Ascending aorta (tissue), 2 donors: ENCODE results near the gene KLRC4. TPM values are rescaled to one million over a fixed set of nuclear protein-coding genes. Genes with fewer than 3 reads are reported as not detected.
"Not testable (repeated sequence)": the region's sequence is repeated elsewhere in the genome, so short reads cannot be mapped to it uniquely, and the experiment has no call there.

Experiments
- DNase-seq, 2 donors: peaks; one replicate each; pipeline ENCODE4 v3.0.0-alpha.2; 2019; ENCODE audit warnings: low spot score in 2 of 2
- H3K27ac ChIP-seq, 2 donors: fragments of 200-600 bp; sonication (generic); one replicate each; pipeline ENCODE4 v1.5.1; 2016 to 2017; ENCODE audit warnings: mild to moderate bottlenecking in 1 of 2
- H3K27me3 ChIP-seq: fragments of 200-600 bp; sonication (generic); one replicate; pipeline ENCODE4 v1.5.1; 2017
- H3K36me3 ChIP-seq, 2 donors: fragments of 200-600 bp; sonication (generic); one replicate each; pipeline ENCODE4 v1.5.1; 2016
- H3K4me1 ChIP-seq, 2 donors: fragments of 200-600 bp; sonication (generic); one replicate each; pipeline ENCODE4 v1.5.1; 2016 to 2017; ENCODE audit warnings: mild to moderate bottlenecking in 1 of 2
- H3K4me3 ChIP-seq, 2 donors: fragments of 200-600 bp; sonication (generic); one replicate each; pipeline ENCODE4 v1.5.1; 2016 to 2017; ENCODE audit warnings: mild to moderate bottlenecking in 1 of 2
- H3K9me3 ChIP-seq, 2 donors: fragments of 200-600 bp; sonication (generic); one replicate each; pipeline ENCODE4 v1.5.1; 2016
- CTCF ChIP-seq, 3 experiments: fragments of 200-600 bp in 2 of 3; fragments of 450-650 bp in 1 of 3; sonication (generic) in 2 of 3; IDR thresholded peaks; one replicate each; pipeline ENCODE4 v1.5.1; 2016 to 2019; ENCODE audit warnings: antibody characterized with exemption in 3 of 3, mild to moderate bottlenecking in 1 of 3, moderate library complexity in 1 of 3
- intact Hi-C: fragments of 100-400 bp; cut with DNase I; formaldehyde crosslinking; loops from one replicate; pipeline ENCODE4 v1.15.1; 2023
- total RNA-seq: library from RNA; depleted of rRNA; stranded (reverse); fragments of >200 nt; gene quantifications from one replicate; pipeline ENCODE4 v1.1.0, GENCODE V29; 2016

KLRC4 gene
- total RNA-seq, 1 donor from 2014 or later = not detected

DNA sequence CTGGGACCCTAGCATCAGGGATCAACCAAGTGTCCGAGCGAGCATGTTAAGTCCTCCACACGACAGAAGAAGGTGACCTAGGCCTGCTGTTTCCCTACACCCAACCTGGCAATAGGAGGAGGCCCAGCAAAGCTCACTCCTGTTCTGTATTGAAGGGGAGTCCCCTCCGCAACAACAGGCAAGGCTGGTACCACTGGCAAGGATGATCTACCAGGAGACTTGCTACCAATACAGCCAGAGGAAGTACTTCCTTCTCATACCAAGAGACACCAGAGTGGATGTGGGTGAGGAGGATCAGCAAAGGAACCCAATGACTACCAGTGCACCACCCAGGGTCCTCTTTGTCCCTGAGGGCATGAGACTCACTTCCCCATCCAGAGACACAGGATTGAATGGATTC is 38.7 kb upstream of the KLRC4 start:
- H3K36me3 ChIP-seq = no peaks in the 10 kb centered on the region
- TF ChIP-seq CTCF (IDR thresholded peaks at IDR 0.05) = no peak
- H3K9me3 ChIP-seq = no peaks in the 10 kb centered on the region
- no peaks in the 10 kb centered on the region for H3K27me3 ChIP-seq
- no peak overlapping the region for H3K4me3 ChIP-seq
- no peak overlapping the region for H3K27ac ChIP-seq
- H3K4me1 ChIP-seq = no peaks in the 10 kb centered on the region
- intact Hi-C loops = no loop called here
- DNase-seq = no peak

- H3K9me3 ChIP-seq, H3K27ac ChIP-seq, H3K4me1 ChIP-seq, H3K36me3 ChIP-seq, DNase-seq, H3K27me3 ChIP-seq, intact Hi-C loops, H3K4me3 ChIP-seq: not testable (repeated sequence)
These were observed 36.5 kb upstream of the KLRC4 start for GRCh38 chr12:10446052-10446451.

DNA sequence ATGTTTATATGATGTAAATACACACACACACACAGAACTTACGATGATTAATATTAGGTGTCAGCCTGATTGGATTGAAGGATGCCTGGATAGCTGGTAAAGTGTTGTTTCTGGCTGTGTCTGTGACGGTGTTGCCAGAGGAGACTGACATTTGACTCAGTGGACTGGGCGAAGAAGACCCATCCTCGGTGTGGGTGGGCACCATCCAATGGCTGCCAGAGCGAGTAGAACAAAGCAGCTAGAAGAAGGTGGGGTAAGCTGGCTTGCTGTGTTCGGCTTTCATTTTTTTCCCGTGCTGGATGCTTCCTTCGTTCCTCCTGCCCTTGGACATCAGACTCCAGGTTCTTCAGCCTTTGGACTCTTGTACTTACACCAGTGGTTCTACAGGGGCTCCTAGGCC is 31.6 kb upstream of the KLRC4 start:
- H3K27ac ChIP-seq, H3K36me3 ChIP-seq, H3K4me3 ChIP-seq, H3K27me3 ChIP-seq, H3K9me3 ChIP-seq, intact Hi-C loops, DNase-seq, H3K4me1 ChIP-seq: not testable (repeated sequence)

DNA sequence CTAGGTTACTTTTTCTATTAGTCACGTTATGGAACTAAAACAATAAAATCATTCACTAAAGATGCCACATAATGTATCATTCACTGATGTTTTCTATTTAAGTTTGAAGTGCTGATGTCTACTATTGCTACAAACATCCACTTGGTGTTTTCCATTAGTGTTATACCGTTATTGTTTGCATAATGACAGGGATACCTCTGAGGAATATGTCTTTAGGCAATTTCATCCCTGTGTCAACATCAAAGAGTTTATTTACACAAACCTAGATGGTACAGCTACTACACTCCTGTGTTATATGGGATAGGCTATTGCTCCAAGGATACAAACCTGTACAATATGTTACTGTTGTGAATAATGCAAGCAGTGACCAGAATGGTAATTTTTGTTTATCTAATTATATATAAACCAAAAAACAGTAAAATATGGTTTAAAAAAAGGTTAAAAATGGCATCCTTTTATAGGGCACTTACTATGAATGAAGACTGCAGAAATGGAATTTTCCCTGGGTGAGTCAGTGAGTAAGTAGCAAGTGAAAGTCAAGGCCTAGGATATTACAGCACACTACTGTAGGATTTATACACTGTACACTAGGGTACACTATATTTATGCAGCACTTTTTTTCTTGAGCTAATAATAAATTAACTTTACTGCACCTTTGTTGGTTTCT is 30.2 kb upstream of the KLRC4 start:
- H3K4me3 ChIP-seq, intact Hi-C loops, H3K36me3 ChIP-seq, H3K27ac ChIP-seq, H3K9me3 ChIP-seq, H3K27me3 ChIP-seq, DNase-seq, H3K4me1 ChIP-seq: not testable (repeated sequence)

DNA sequence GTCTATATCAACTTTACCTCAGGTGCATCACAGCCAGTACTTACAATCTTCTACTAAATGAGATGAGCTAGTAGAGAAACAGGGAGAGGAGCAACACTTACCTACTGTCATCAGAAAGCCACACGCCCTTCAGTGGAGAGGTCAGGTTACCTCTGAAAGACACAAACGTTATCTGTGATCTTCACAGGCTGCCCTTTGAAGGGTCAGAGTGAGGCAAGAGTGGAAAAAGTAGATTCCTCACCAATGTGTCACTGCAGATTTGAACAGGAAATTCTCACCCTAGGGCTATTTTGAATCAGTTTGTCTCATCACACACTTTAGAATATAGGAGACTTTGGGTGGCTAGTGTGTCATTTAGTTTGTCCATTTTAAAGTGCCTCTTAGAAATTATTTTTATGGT is 28.0 kb upstream of the KLRC4 start:
- H3K36me3 ChIP-seq, intact Hi-C loops: not testable (repeated sequence)

GRCh38 chr12:10435816-10436215 is 26.3 kb upstream of the KLRC4 start, which contains the start of gene KLRC2:
Gene KLRC2 (minus strand): TSS chr12:10436010. CDS start chr12:10435986, 24 bp downstream.
- H3K4me1 ChIP-seq, H3K4me3 ChIP-seq, H3K27me3 ChIP-seq, H3K36me3 ChIP-seq, intact Hi-C loops, H3K27ac ChIP-seq, DNase-seq, H3K9me3 ChIP-seq: not testable (repeated sequence)

More for the DNA sequence above, 28.0 kb upstream of the KLRC4 start:
- not testable (repeated sequence) for DNase-seq, H3K4me1 ChIP-seq, H3K27ac ChIP-seq, H3K27me3 ChIP-seq, H3K4me3 ChIP-seq, H3K9me3 ChIP-seq

GRCh38 chr12:10430623-10431022 is 21.1 kb upstream of the KLRC4 start:
- H3K4me3 ChIP-seq, H3K27ac ChIP-seq, intact Hi-C loops, H3K9me3 ChIP-seq, H3K36me3 ChIP-seq, H3K27me3 ChIP-seq, H3K4me1 ChIP-seq, DNase-seq: not testable (repeated sequence)

DNA sequence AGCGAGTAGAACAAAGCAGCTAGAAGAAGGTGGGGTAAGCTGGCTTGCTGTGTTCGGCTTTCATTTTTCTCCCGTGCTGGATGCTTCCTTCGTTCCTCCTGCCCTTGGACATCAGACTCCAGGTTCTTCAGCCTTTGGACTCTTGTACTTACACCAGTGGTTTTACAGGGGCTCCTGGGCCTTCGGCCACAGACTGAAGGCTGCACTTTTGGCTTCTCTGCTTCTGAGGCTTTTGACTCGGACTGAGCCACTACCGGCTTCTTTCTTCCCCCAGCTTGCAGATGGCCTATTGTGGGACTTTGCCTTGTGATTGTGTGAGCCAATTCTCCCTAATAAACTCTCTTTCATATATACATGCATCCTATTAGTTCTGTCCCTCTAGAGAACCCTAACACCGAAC is 16.4 kb upstream of the KLRC4 start:
- H3K36me3 ChIP-seq, H3K27me3 ChIP-seq, H3K4me1 ChIP-seq, intact Hi-C loops, DNase-seq, H3K4me3 ChIP-seq, H3K9me3 ChIP-seq, H3K27ac ChIP-seq: not testable (repeated sequence)

DNA sequence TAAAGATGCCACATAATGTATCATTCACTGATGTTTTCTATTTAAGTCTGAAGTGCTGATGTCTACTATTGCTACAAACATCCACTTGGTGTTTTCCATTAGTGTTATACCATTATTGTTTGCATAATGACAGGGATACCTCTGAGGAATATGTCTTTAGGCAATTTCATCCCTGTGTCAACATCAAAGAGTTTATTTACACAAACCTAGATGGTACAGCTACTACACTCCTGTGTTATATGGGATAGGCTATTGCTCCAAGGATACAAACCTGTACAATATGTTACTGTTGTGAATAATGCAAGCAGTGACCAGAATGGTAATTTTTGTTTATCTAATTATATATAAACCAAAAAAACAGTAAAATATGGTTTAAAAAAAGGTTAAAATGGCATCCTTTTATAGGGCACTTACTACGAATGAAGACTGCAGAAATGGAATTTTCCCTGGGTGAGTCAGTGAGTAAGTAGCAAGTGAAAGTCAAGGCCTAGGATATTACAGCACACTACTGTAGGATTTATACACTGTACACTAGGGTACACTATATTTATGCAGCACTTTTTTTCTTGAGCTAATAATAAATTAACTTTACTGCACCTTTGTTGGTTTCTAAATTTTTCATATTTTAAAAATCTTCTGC is 14.8 kb upstream of the KLRC4 start:
- DNase-seq, H3K36me3 ChIP-seq, H3K4me1 ChIP-seq, H3K27me3 ChIP-seq, H3K4me3 ChIP-seq, H3K9me3 ChIP-seq, H3K27ac ChIP-seq, intact Hi-C loops: not testable (repeated sequence)

DNA sequence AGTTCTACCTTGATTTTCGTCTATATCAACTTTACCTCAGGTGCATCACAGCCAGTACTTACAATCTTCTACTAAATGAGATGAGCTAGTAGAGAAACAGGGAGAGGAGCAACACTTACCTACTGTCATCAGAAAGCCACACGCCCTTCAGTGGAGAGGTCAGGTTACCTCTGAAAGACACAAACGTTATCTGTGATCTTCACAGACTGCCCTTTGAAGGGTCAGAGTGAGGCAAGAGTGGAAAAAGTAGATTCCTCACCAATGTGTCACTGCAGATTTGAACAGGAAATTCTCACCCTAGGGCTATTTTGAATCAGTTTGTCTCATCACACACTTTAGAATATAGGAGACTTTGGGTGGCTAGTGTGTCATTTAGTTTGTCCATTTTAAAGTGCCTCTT is 12.6 kb upstream of the KLRC4 start:
- H3K36me3 ChIP-seq, H3K27ac ChIP-seq, H3K4me1 ChIP-seq, DNase-seq, H3K27me3 ChIP-seq, H3K4me3 ChIP-seq, intact Hi-C loops, H3K9me3 ChIP-seq: not testable (repeated sequence)

DNA sequence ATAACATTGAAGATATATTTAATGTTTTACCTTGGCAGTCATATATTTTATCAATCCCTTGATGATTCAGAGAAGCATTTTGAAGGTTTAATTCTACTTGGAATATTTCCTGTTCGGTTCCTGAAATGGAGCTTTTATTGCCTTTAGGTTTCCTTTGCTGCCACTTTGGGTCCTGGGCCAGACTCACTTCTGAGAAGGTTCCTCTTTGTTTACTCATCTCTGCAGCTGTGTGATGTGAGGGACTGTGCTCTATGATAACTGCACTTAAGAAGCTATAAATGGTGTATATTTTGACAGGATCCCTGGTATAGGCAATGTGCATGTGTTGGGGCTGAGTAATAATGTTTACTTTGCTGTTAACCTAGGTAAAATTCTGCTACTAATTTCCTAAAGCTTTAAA is 10.8 kb upstream of the KLRC4 start, which contains the start of gene KLRC3:
TSS of gene KLRC3 (minus strand) at position 262 of the 400 bp plus-strand sequence. CDS start at position 217, 45 bp downstream.
- H3K9me3 ChIP-seq, H3K27ac ChIP-seq, DNase-seq, H3K36me3 ChIP-seq, H3K27me3 ChIP-seq, intact Hi-C loops, H3K4me3 ChIP-seq, H3K4me1 ChIP-seq: not testable (repeated sequence)
